HepG2 (cell line): ENCODE results near the gene LITAFD. TPM values are rescaled to one million over a fixed set of nuclear protein-coding genes. Genes with fewer than 3 reads are reported as not detected.

Source experiments
- ATAC-seq: fragments of 200-7000 bp; cut with Tn5 transposase; 3 replicates; pipeline ENCODE4 v1.9.1; 2020; ENCODE audit warnings: mild to moderate bottlenecking, moderate library complexity
- BruUV-seq: library from RNA; stranded (reverse); fragments of 400-500 nt; replicated peaks from 2 replicates; lab custom pipeline; 2021; lab: Mats Ljungman, UMichigan
- CTCF ChIA-PET: fragments of 300-600 bp; formaldehyde crosslinking; extraction: SDS; loops from one replicate; lab custom pipeline; 2021; ENCODE audit warnings: low total read pairs, inconsistent platforms, low intra/inter-chr PET ratio; lab: Yijun Ruan, JAX
- POLR2A ChIA-PET: fragments of 350-600 bp; sonication (Branson Sonifier 250); formaldehyde crosslinking; loops from one replicate; lab custom pipeline; 2020; ENCODE audit warnings: antibody characterized with exemption, inconsistent platforms; lab: Yijun Ruan, JAX
- DNase-seq: peaks from one replicate; pipeline ENCODE4 v3.0.0-alpha.2; 2015; ENCODE audit warnings: low spot score
- FAIRE-seq: peaks from 3 replicates; lab custom pipeline; 2011; peaks lifted over from hg19 to GRCh38; lab: Jason Lieb, UNC
- H2AFZ ChIP-seq: one replicate; pipeline ENCODE4 v1.6.1; 2011; ENCODE audit warnings: low read length, inconsistent platforms
- H3K27ac ChIP-seq: fragments of 300-600 bp; 3 replicates; pipeline ENCODE4 v1.8.0; 2011; ENCODE audit warnings: mixed run types, mild to moderate bottlenecking, mixed read lengths, low read length, inconsistent platforms; ENCODE audit not compliant: insufficient read depth; ENCODE audit errors: extremely low read length
- H3K27me3 ChIP-seq, 2 experiments: fragments of 200-600 bp in 1 of 2; 2 replicates in 1 of 2; 3 replicates in 1 of 2; pipeline versions ENCODE4 v1.6.0 to v1.8.0; 2011; ENCODE audit warnings: low read length in 2 of 2, mild to moderate bottlenecking in 2 of 2, moderate library complexity in 2 of 2, inconsistent platforms in 1 of 2; ENCODE audit not compliant: insufficient read depth in 2 of 2, control insufficient read depth in 1 of 2
- H3K36me3 ChIP-seq, 2 experiments: fragments of 200-600 bp in 1 of 2; replicated peaks in 1 of 2; 2 replicates in 1 of 2; 3 replicates in 1 of 2; pipeline versions ENCODE4 v1.5.1 to v1.8.0; 2011; ENCODE audit warnings: low read length in 2 of 2, inconsistent platforms in 1 of 2; ENCODE audit not compliant: insufficient read depth in 2 of 2, control insufficient read depth in 1 of 2
- H3K4me1 ChIP-seq: 2 replicates; pipeline ENCODE4 v1.5.1; 2012; ENCODE audit warnings: low read length, inconsistent platforms; ENCODE audit not compliant: insufficient read depth
- H3K4me2 ChIP-seq: 2 replicates; pipeline ENCODE4 v1.6.0; 2011; ENCODE audit warnings: low read depth, low read length, inconsistent platforms
- H3K4me3 ChIP-seq, 3 experiments: fragments of 200-600 bp in 1 of 3; sonication (generic), shearing (Covaris generic) in 1 of 3; replicated peaks in 1 of 3; 2 replicates each; pipeline ENCODE4 v1.5.1; 2011 to 2016; ENCODE audit warnings: low read length in 3 of 3, inconsistent platforms in 2 of 3, low read depth in 2 of 3, mild to moderate bottlenecking in 2 of 3, control low read depth in 1 of 3, mixed read lengths in 1 of 3; ENCODE audit not compliant: insufficient read depth in 1 of 3
- H3K79me2 ChIP-seq: one replicate; pipeline ENCODE4 v1.6.1; 2011; ENCODE audit warnings: low read length, inconsistent platforms; ENCODE audit not compliant: insufficient read depth
- H3K9ac ChIP-seq: 2 replicates; pipeline ENCODE4 v1.6.0; 2011; ENCODE audit warnings: mild to moderate bottlenecking, low read depth, low read length, inconsistent platforms; ENCODE audit not compliant: insufficient read depth
- H3K9me3 ChIP-seq: 2 replicates; pipeline ENCODE4 v1.5.1; 2012; ENCODE audit warnings: mild to moderate bottlenecking, low read length
- H4K20me1 ChIP-seq: 2 replicates; pipeline ENCODE4 v1.6.0; 2011; ENCODE audit warnings: inconsistent platforms, mild to moderate bottlenecking, low read length, moderate library complexity; ENCODE audit not compliant: insufficient read depth
- ATF2 ChIP-seq: sonication (generic); formaldehyde crosslinking; IDR thresholded peaks from 2 replicates; pipeline ENCODE4 v1.4.0; 2020; ENCODE audit warnings: missing genetic modification reagents
- FOXM1 ChIP-seq: sonication (generic); formaldehyde crosslinking; IDR thresholded peaks from 2 replicates; pipeline ENCODE4 v1.5.0; 2020; ENCODE audit warnings: missing genetic modification reagents
- HOXD1 ChIP-seq: sonication (generic); formaldehyde crosslinking; IDR thresholded peaks from 2 replicates; pipeline ENCODE4 v1.5.0; 2020; ENCODE audit warnings: missing genetic modification reagents
- JUND ChIP-seq: sonication (generic); formaldehyde crosslinking; IDR thresholded peaks from 2 replicates; pipeline ENCODE4 v1.8.0; 2022; ENCODE audit warnings: mild to moderate bottlenecking, missing genetic modification reagents
- POLR2G ChIP-seq: fragments of 200-400 bp; formaldehyde crosslinking; IDR thresholded peaks from 2 replicates; pipeline ENCODE4 v1.6.1; 2018; ENCODE audit warnings: mild to moderate bottlenecking, low read depth, low read length, moderate library complexity
- RBM22 ChIP-seq: fragments of 200-400 bp; formaldehyde crosslinking; optimal IDR thresholded peaks from 2 replicates; pipeline ENCODE3; 2017; ENCODE audit warnings: mild to moderate bottlenecking, low read length, moderate library complexity
- ZMYM4 ChIP-seq: sonication (generic); formaldehyde crosslinking; IDR thresholded peaks from 2 replicates; pipeline ENCODE4 v1.8.1; 2023; ENCODE audit warnings: mild to moderate bottlenecking, missing genetic modification reagents
- WGBS: methylation state at CpG from one replicate; pipeline ENCODE4 v1.1.6; 2017; ENCODE audit warnings: low lambda C conversion rate; 5-methylcytosine and 5-hydroxymethylcytosine counted together
- in situ Hi-C: cut with HindIII; loops from 2 replicates; pipeline ENCODE4 v1.10.0; 2017; ENCODE audit warnings: low pct_unique_long_range_greater_than_20kb; ENCODE audit not compliant: extremely low pct_ligation_motif_present
- intact Hi-C: fragments of 100-400 bp; cut with micrococcal nuclease; formaldehyde crosslinking; loops from one replicate; pipeline ENCODE4 v1.10.0; 2022; ENCODE audit not compliant: unreplicated experiment
- polyA plus RNA-seq, 8 experiments: library from polyadenylated mRNA; depleted of rRNA in 3 of 8; stranded (reverse) in 7 of 8; unstranded in 1 of 8; fragments of >200 nt; fragmentation: Illumina TruSeq in 4 of 8; extraction: Trizol in 4 of 8; gene quantifications; 2 replicates each; pipeline versions ENCODE4 v1.2.1 to v1.2.3, GENCODE V29; 2011 to 2016; ENCODE audit warnings: low read depth in 4 of 8, missing spikeins in 1 of 8, mixed read lengths in 1 of 8; ENCODE audit not compliant: insufficient read depth in 1 of 8
- total RNA-seq, 5 experiments: library from RNA; depleted of rRNA; stranded (reverse); fragments of >200 nt; fragmentation: Illumina TruSeq; extraction: Trizol; gene quantifications; 2 replicates each; pipeline ENCODE4 v1.2.3, GENCODE V29; 2016; ENCODE audit warnings: low read depth in 1 of 5

LITAFD gene
- total and polyA plus RNA-seq, 2 of the 13 experiments (the other 11 are each of a cell fraction or from before 2014, with no cell fraction given): not detected

DNA sequence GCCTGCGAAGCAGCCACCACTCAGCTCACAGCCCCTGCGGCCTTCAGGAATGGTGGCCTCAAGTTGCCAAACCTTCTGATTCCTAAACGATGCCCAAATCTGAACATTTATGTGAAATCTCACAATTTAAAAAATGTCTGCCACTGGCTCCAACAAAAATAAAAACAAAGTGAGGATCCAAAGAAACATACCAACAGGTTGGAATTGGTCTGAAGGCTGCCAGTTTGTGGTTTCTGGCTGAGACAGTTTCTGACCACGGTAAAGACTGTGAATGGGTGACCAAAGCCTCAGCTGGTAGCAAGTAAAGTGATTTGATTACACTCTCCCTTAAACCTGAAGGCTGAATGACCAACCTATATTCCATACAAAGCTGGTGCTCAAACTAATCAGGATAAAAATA, 24.9 kb downstream of the LITAFD start:
- DNase-seq: no peak
- no peak for ATAC-seq
- H3K9me3 ChIP-seq: no peaks in the 10 kb centered on the region
- H4K20me1 ChIP-seq: peaks cover 16% of the 10 kb centered on the region; the same call in 1 of the 2 replicates
- H3K4me2 ChIP-seq: no peak overlapping the region
- in situ Hi-C loops: no loop called here
- CTCF ChIA-PET: no interaction called here
- whole genome bisulfite sequencing: 95% methylated on average over 4 of the region's 4 CpGs
- FAIRE-seq: no peak
- POLR2A ChIA-PET: no interaction called here
- H3K27ac ChIP-seq: no peak overlapping the region
- no peak for TF ChIP-seq FOXM1 (CRISPR knock-in tag)
- TF ChIP-seq ATF2 (CRISPR knock-in tag): no peak
- TF ChIP-seq JUND (CRISPR knock-in tag): no peak
- TF ChIP-seq POLR2G: 0 out of 2 replicates have a peak, but pooled peaks have one; percentile 15
- TF ChIP-seq HOXD1 (CRISPR knock-in tag): no peak
- TF ChIP-seq ZMYM4 (CRISPR knock-in tag): no peak
- peak; percentile 79 for TF ChIP-seq RBM22
- no peak overlapping the region for H3K9ac ChIP-seq
- no TSS peak for BruUV-seq
- intact Hi-C loops: loop anchor here (5.0 kb wide), 1 partner anchor 230 kb away; no protein-coding TSS in a partner anchor
- no peak overlapping the region for H2AFZ ChIP-seq
- no peaks in the 10 kb centered on the region for H3K27me3 ChIP-seq
- peaks cover 9% of the 10 kb centered on the region for H3K79me2 ChIP-seq
- H3K36me3 ChIP-seq: peaks cover 65 to 95% of the 10 kb centered on the region in 2 experiments
- no peaks in the 10 kb centered on the region for H3K4me1 ChIP-seq
- no peak overlapping the region for H3K4me3 ChIP-seq
